Measurements from ENCODE around the gene TMEM59L.

The TMEM59L gene

GRCh38 chr19:18611327-18612050 lies 1.2 kb upstream of the TMEM59L start:
- TF ChIP-seq CTCF (IDR thresholded peaks at IDR 0.05; ENCODE audit: control extremely low read depth, extremely low read depth, low read depth, missing control alignments) = no peak
- ChIA-PET CTCF (interaction anchor here (1.4 to 2.1 kb wide), 2 partner anchors 17 to 161 kb away, joined by 4 to 10 read pairs; no protein-coding TSS in a partner anchor), POLR2A (no interaction called here)
- no peak for DNase-seq (ENCODE audit: extremely low spot score)

- POLR2A ChIA-PET = no interaction called here
- TF ChIP-seq CTCF (IDR thresholded peaks at IDR 0.05; ENCODE audit: control extremely low read depth, extremely low read depth, low read depth, missing control alignments) = no peak
- CTCF ChIA-PET = interaction anchor here (1.4 to 2.1 kb wide), 2 partner anchors 18 to 162 kb away, joined by 4 to 10 read pairs; no protein-coding TSS in a partner anchor
These were observed 459 bp upstream of the TMEM59L start for GRCh38 chr19:18612051-18612771.

DNA sequence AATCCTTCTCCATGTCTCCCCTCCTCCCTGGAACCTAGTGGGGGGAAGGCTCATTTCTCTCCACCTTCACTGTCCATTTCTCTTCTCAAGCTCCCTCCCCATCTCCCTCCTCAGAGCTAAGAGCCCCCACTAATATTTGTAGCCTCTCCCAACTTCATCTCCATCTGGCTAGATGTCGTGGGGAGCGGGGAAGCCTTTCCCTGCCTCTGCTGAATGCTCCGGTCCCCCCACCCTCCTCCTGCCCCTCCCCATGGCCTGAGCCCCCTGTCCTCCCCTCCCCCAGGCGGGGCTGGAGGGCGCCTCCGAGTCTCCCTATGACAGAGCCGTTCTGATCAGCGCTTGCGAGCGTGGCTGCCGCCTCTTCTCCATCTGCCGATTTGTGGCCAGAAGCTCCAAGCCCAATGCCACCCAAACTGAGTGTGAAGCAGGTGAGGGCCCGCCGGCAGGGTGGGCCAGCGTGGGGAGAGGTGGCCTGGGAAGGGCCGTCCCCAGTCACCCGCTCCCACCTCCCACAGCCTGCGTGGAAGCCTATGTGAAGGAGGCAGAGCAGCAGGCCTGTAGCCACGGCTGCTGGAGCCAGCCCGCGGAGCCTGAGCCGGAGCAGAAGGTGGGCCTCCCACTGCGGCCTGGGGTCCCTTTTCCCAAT lies 1.0 kb downstream of the TMEM59L start:
- POLR2A ChIA-PET = no interaction called here

More at GRCh38 chr19:18612051-18612771, 459 bp upstream of the TMEM59L start:
- DNase-seq (ENCODE audit: extremely low spot score) = no peak

GRCh38 chr19:18616023-18616422 lies 3.4 kb downstream of the TMEM59L start:
- ChIA-PET CTCF (interaction anchor here (1.0 to 3.0 kb wide), 3 partner anchors 20 to 27 kb away, joined by 3 to 13 read pairs (median 5); partner anchors contain the start of gene REX1BD), POLR2A (no interaction called here)
- no peak for TF ChIP-seq CTCF (IDR thresholded peaks at IDR 0.05; ENCODE audit: control extremely low read depth, extremely low read depth, low read depth, missing control alignments)
- DNase-seq (ENCODE audit: extremely low spot score) = no peak

More for the DNA sequence above, 1.0 kb downstream of the TMEM59L start:
- CTCF ChIA-PET = interaction anchor here (1.3 to 2.1 kb wide), 2 partner anchors 20 to 152 kb away, joined by 3 to 10 read pairs; no protein-coding TSS in a partner anchor
- TF ChIP-seq CTCF (IDR thresholded peaks at IDR 0.05; ENCODE audit: control extremely low read depth, extremely low read depth, low read depth, missing control alignments) = no peak
- no peak for DNase-seq (ENCODE audit: extremely low spot score)

DNA sequence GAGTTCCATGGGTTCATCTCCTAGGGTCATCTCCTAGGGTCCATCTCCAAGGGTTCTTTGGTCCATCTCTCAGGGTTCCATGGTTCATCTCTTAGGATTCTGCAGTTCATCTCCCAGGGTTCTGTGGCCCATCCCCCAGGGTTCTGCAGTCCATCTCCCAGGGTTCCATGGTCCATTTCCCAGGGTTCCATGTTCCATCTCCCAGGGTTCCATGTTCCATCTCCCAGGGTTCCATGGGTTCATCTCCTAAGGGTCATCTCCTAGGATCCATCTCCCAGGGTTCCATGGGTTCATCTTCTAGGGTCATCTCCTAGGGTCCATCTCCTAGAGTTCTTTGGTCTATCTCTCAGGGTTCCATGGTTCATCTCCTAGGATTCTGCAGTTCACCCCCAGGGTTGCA lies 4.9 kb downstream of the TMEM59L start:
- TF ChIP-seq CTCF (IDR thresholded peaks at IDR 0.05; ENCODE audit: control extremely low read depth, extremely low read depth, low read depth, missing control alignments) = no peak
- no peak for DNase-seq (ENCODE audit: extremely low spot score)
- ChIA-PET POLR2A (no interaction called here), CTCF (no interaction called here)

GRCh38 chr19:18618236-18618635 lies 5.6 kb downstream of the TMEM59L start:
- ChIA-PET POLR2A (no interaction called here), CTCF (no interaction called here)
- no peak for DNase-seq (ENCODE audit: extremely low spot score)
- no peak for TF ChIP-seq CTCF (IDR thresholded peaks at IDR 0.05; ENCODE audit: control extremely low read depth, extremely low read depth, low read depth, missing control alignments)
